Right lobe of liver (tissue), 6 donors: ENCODE results near the gene PSME3IP1. TPM values are rescaled to one million over a fixed set of nuclear protein-coding genes. Genes with fewer than 3 reads are reported as not detected.
"Not testable (repeated sequence)": the region's sequence is repeated elsewhere in the genome, so short reads cannot be mapped to it uniquely, and the experiment has no call there.

Source experiments
- ATAC-seq, 4 donors: fragments of 200-7000 bp; cut with Tn5 transposase; one replicate each; pipeline ENCODE4 v1.9.1; 2020; ENCODE audit warnings: mild to moderate bottlenecking in 4 of 4, moderate library complexity in 4 of 4
- DNase-seq, 3 donors: peaks; one replicate each; pipeline ENCODE4 v3.0.0-alpha.2; 2020
- H3K27ac ChIP-seq, 3 donors: fragments of 200-600 bp; one replicate each; pipeline ENCODE4 v1.8.0; 2022
- H3K27me3 ChIP-seq, 2 donors: fragments of 200-600 bp; one replicate each; pipeline ENCODE4 v1.8.0; 2022
- H3K36me3 ChIP-seq, 4 donors: fragments of 200-600 bp; sonication (generic) in 1 of 4; one replicate each; pipeline versions ENCODE4 v1.5.1 to v1.8.0; 2017 to 2022; ENCODE audit warnings: control low read depth in 1 of 4
- H3K4me1 ChIP-seq, 4 donors: fragments of 200-600 bp; sonication (generic) in 1 of 4; one replicate each; pipeline versions ENCODE4 v1.5.1 to v1.8.0; 2017 to 2022; ENCODE audit warnings: control low read depth in 1 of 4
- H3K4me3 ChIP-seq, 3 donors: fragments of 200-600 bp; one replicate each; pipeline ENCODE4 v1.8.0; 2022
- H3K9me3 ChIP-seq, 4 donors: fragments of 200-600 bp; sonication (generic) in 1 of 4; one replicate each; pipeline versions ENCODE4 v1.5.1 to v1.8.0; 2017 to 2022; ENCODE audit warnings: control low read depth in 1 of 4
- CTCF ChIP-seq, 4 donors: fragments of 200-600 bp in 3 of 4; fragments of 450-650 bp in 1 of 4; IDR thresholded peaks; one replicate each; pipeline versions ENCODE4 v1.5.1 to v1.8.0; 2016 to 2022; ENCODE audit warnings: antibody characterized with exemption in 4 of 4, mild to moderate bottlenecking in 2 of 4
- POLR2A ChIP-seq: fragments of 450-650 bp; IDR thresholded peaks from one replicate; pipeline ENCODE4 v1.6.1; 2017; ENCODE audit warnings: antibody characterized with exemption, mild to moderate bottlenecking
- WGBS: methylation state at CpG from one replicate; pipeline ENCODE4 v1.1.6; 2018; ENCODE audit warnings: low coverage, low lambda C conversion rate; ENCODE audit not compliant: insufficient coverage; ENCODE audit errors: missing lambda C conversion rate; 5-methylcytosine and 5-hydroxymethylcytosine counted together
- intact Hi-C, 2 donors: fragments of 100-400 bp; cut with DNase I; formaldehyde crosslinking; loops; one replicate each; pipeline versions ENCODE4 v1.11.2 to v1.14.1; 2022
- total RNA-seq, 6 experiments: library from RNA; depleted of rRNA in 2 of 6; stranded (reverse); fragments of >200 nt in 2 of 6; fragmentation: NEBNext Ultra II Directional in 3 of 6; extraction: Animal tissue kit (Norgen Biotek cat#: 25700) in 3 of 6; gene quantifications; one replicate each; pipeline versions ENCODE4 v1.1.0 to v1.2.4, GENCODE V29; 2016 to 2023
- donor health status: DM: no; HTN: yes; CAD: no.
- donor health status: DM: no; HTN: no; CAD: no.
- donor health status: DM: no; HTN: no; CAD: no.
- donor health status: DM: no; HTN: yes; CAD: no.
- donor health status: DM: no; HTN: yes; CAD: no.

PSME3IP1 gene
- total RNA-seq, 6 experiments from 2014 or later: 26.2 to 61.8 (median 34.5) TPM

- intact Hi-C loops: no loop called here
- H3K27ac ChIP-seq: peak overlapping the region in 2 of 3 donors; percentile 4 to 12
These were observed 8.7 kb upstream of the PSME3IP1 start for GRCh38 chr16:57194512-57194911.

DNA sequence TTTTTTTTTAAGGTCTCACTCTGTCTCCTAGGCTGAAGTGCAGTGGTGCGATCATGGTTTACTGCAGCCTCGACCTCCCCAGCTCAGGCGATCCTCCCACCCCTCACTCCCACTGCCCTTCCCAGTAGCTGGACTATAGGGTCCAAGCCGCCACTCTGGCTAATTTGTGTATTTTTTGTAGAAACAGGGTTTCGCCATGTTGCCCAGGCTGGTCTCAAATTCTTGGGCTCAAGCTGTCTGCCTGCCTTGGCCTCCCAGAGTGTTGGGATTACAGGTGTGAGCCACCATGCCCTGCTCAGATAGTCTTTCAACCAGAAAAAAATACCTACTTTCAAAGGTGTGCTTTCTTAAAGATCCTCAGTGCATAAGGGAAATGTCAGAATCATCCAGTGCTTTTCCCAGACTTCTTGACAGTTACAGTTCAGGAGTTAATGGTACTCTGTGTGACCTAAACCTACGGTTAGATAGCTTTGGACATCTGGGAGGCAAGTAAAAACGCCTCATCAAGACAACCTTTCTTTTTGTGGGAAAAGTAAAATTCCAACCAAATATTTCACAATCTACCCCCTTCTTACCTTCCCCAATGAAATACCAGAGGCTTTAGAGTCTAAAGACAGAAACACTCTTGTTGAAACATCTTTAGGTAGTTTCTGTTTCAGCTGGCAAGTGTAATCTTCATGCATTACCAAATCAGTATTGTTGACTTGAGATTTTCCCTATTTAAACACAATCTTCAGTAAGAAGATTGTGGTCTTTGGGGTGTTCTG, 7.1 kb upstream of the PSME3IP1 start:
- H3K4me3 ChIP-seq: no peak overlapping the region
- H3K9me3 ChIP-seq: no peaks in the 10 kb centered on the region
- intact Hi-C loops: no loop called here
- peaks cover 0 to 45% (median 8%) of the 10 kb centered on the region in 4 donors for H3K4me1 ChIP-seq
- TF ChIP-seq CTCF (IDR thresholded peaks at IDR 0.05) (no peak), POLR2A (no peak)
- H3K36me3 ChIP-seq: no peaks in the 10 kb centered on the region
- no peak for ATAC-seq
- no peaks in the 10 kb centered on the region for H3K27me3 ChIP-seq
- 84% methylated on average over 7 of the region's 7 CpGs for WGBS
- DNase-seq: no peak
- no peak overlapping the region for H3K27ac ChIP-seq

More at GRCh38 chr16:57194512-57194911, 8.7 kb upstream of the PSME3IP1 start:
- H3K4me1 ChIP-seq: peaks cover 0 to 39% (median 8%) of the 10 kb centered on the region in 4 donors
- H3K9me3 ChIP-seq: no peaks in the 10 kb centered on the region
- peak; percentile 83 to 90 (median 84) for ATAC-seq
- H3K27me3 ChIP-seq: no peaks in the 10 kb centered on the region
- TF ChIP-seq CTCF (IDR thresholded peaks at IDR 0.05): no peak
- no peak for TF ChIP-seq POLR2A
- H3K4me3 ChIP-seq: no peak overlapping the region
- no peak for DNase-seq
- H3K36me3 ChIP-seq: no peaks in the 10 kb centered on the region

DNA sequence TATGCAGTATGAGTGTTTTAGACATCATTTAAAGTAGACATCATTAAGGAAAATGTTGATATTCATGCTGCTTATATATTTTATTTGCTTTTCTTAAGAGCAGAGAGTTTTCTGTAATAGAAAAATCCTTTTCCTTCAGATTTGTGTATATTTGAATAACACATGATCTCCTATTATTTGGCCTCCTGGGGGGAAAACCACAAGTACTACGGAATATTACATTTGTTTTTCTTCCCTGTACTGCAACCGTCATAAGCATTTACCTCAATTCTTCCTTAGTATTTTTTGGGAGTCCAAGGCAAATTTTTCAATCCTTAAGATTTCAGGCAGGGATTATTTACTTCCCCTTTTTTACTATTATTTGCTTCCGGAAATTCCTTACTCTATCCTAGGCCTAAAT, 6.3 kb upstream of the PSME3IP1 start:
- no peaks in the 10 kb centered on the region for H3K9me3 ChIP-seq
- intact Hi-C loops: no loop called here
- ATAC-seq: no peak
- no peaks in the 10 kb centered on the region for H3K27me3 ChIP-seq
- TF ChIP-seq CTCF (IDR thresholded peaks at IDR 0.05) (no peak), POLR2A (no peak)
- WGBS: 80% methylated on average over 3 of the region's 3 CpGs
- DNase-seq: no peak
- no peaks in the 10 kb centered on the region for H3K36me3 ChIP-seq
- no peak overlapping the region for H3K4me3 ChIP-seq
- no peak overlapping the region for H3K27ac ChIP-seq
- H3K4me1 ChIP-seq: peaks cover 0 to 52% (median 8%) of the 10 kb centered on the region in 4 donors

DNA sequence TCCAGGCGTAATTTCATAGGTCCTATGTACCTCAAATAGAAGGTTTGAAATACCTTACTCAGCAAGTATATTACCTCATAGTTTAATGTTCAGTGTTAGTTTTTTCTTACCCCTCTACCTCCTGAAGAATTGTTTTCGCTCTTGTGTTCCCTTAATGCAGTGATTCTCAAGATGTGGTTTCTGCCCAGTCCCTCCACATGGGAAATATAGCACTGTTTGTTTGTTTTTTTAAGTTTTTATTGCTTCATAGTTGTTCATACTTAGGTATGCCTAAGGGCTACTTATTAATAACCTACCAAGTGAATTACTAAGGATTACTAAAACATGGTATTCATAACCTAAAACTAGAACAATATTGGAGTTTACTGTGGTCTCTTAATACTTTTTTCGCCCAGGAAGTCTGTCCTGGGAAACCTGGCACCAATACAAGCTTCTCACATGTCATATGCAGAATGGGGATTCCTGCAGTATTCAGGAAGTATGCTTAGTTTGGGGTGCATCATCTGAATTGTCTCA, 5.3 kb upstream of the PSME3IP1 start:
- intact Hi-C loops: no loop called here
- Histone ChIP-seq H3K4me1 (peaks cover 0 to 47% (median 8%) of the 10 kb centered on the region in 4 donors), H3K36me3 (no peaks in the 10 kb centered on the region), H3K27me3 (no peaks in the 10 kb centered on the region), H3K27ac (no peak overlapping the region), H3K9me3 (no peaks in the 10 kb centered on the region), H3K4me3 (no peak overlapping the region)
- ATAC-seq (no peak), DNase-seq (no peak)
- 32% methylated on average over 3 of the region's 3 CpGs for WGBS
- TF ChIP-seq POLR2A: no peak

- intact Hi-C loops: no loop called here
- no peaks in the 10 kb centered on the region for H3K36me3 ChIP-seq
- no peaks in the 10 kb centered on the region for H3K27me3 ChIP-seq
- no peak overlapping the region for H3K4me3 ChIP-seq
- no peaks in the 10 kb centered on the region for H3K9me3 ChIP-seq
- 94% methylated on average over 2 of the region's 2 CpGs for WGBS
- ATAC-seq (no peak), DNase-seq (no peak)
- TF ChIP-seq POLR2A: no peak
- no peak for TF ChIP-seq CTCF (IDR thresholded peaks at IDR 0.05)
- H3K27ac ChIP-seq: no peak overlapping the region
- peaks cover 0 to 46% (median 8%) of the 10 kb centered on the region in 4 donors for H3K4me1 ChIP-seq
These were observed 4.3 kb upstream of the PSME3IP1 start for GRCh38 chr16:57190136-57190535.

DNA sequence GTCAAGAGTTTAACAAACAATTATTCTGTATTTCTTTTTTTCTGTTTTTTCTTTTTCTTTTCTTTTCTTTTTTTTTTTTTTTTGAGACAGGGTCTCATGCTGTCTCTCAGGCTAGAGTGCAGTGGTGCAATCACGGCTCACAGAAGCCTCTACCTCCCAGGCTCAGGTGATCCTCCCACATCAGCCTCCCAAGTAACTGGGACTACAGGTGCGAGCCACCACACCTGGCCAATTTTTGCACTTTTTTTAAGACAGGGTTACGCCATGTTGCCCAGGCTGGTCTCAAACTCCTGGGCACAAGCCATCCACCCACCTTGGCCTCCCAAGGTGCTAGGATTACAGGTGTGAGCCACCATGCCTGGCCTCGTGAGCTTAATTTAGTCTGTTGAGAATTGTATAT, 3.7 kb upstream of the PSME3IP1 start:
- H3K27ac ChIP-seq, DNase-seq, H3K27me3 ChIP-seq, H3K36me3 ChIP-seq, H3K9me3 ChIP-seq, intact Hi-C loops, H3K4me3 ChIP-seq, ATAC-seq: not testable (repeated sequence)
- H3K4me1 ChIP-seq: peaks cover 0 to 45% (median 5%) of the 10 kb centered on the region in 4 donors
- WGBS: 96% methylated on average over 4 of the region's 4 CpGs
